ENCODE measurements around the gene C9orf43. TPM values are rescaled to one million over a fixed set of nuclear protein-coding genes. Genes with fewer than 3 reads are reported as not detected.

Gene C9orf43
- total and polyA plus RNA-seq, 2 experiments from 2014 or later, result 0.63 to 1.1 TPM

GRCh38 chr9:113468716-113469448 lies 58.3 kb downstream of the C9orf43 start:
- Mint-ChIP-seq H3K27me3 (ENCODE audit: insufficient read depth, low read depth, poor library complexity) (peaks cover 11% of the 10 kb centered on the region), H3K9me3 (0 out of 3 replicates have a peak, but pooled peaks cover 3% of the 10 kb centered on the region), H3K36me3 (ENCODE audit: low read depth) (peaks cover 5% of the 10 kb centered on the region; the same call in 1 of the 3 replicates), H3K27ac (no peak overlapping the region), H3K4me3 (no peak overlapping the region), H3K4me1 (peaks cover 18% of the 10 kb centered on the region)
- no peaks in the 10 kb centered on the region for H4K20me1 ChIP-seq (replicated peaks; ENCODE audit: insufficient read depth)
- no peak overlapping the region for H3K27ac ChIP-seq (ENCODE audit: low read depth)
- ATAC-seq (no peak), DNase-seq (ENCODE audit: low spot score) (no peak)
- TF ChIP-seq EZH2phosphoT487 (IDR thresholded peaks at IDR 0.05; ENCODE audit: unreplicated experiment) (no peak), CREB1 (CRISPR knock-in tag; IDR thresholded peaks at IDR 0.05; ENCODE audit: low read depth) (no peak), CTCF (conservative IDR thresholded peaks at IDR 0.05; ENCODE audit: low read depth in 2 of 2) (no peak), ZNF114 (CRISPR knock-in tag; IDR thresholded peaks at IDR 0.05) (no peak), ETS1 (IDR thresholded peaks at IDR 0.05) (no peak), NANOG (IDR thresholded peaks at IDR 0.05; ENCODE audit: borderline replicate concordance) (no peak), ZNF331 (CRISPR knock-in tag; IDR thresholded peaks at IDR 0.05; ENCODE audit: low read depth) (no peak), EZH2 (IDR thresholded peaks at IDR 0.05; ENCODE audit: low read depth, unreplicated experiment) (no peak), ZNF462 (CRISPR knock-in tag; IDR thresholded peaks at IDR 0.05) (no peak), JUNB (IDR thresholded peaks at IDR 0.05; ENCODE audit: unreplicated experiment) (no peak), POLR2AphosphoS5 (IDR thresholded peaks at IDR 0.05; ENCODE audit: low read depth) (no peak), STAT1 (IDR thresholded peaks at IDR 0.05; ENCODE audit: unreplicated experiment) (no peak), REST (IDR thresholded peaks at IDR 0.05; ENCODE audit: unreplicated experiment) (no peak)
- no peak overlapping the region for H3K4me2 ChIP-seq
- peaks cover 15% of the 10 kb centered on the region for H3K4me1 ChIP-seq (ENCODE audit: insufficient read depth)
- no peaks in the 10 kb centered on the region for H3F3A ChIP-seq (replicated peaks; ENCODE audit: low read depth)
- H3K36me3 ChIP-seq (ENCODE audit: insufficient read depth), result no peaks in the 10 kb centered on the region
- no peaks in the 10 kb centered on the region for H3K79me2 ChIP-seq (replicated peaks; ENCODE audit: insufficient read depth)
- no peaks in the 10 kb centered on the region for H3K9me2 ChIP-seq (ENCODE audit: insufficient read depth)
- peaks cover 13% of the 10 kb centered on the region for H3K27me3 ChIP-seq (ENCODE audit: insufficient read depth)
- H2AFZ ChIP-seq, result no peak overlapping the region
- H3K4me3 ChIP-seq, result no peak overlapping the region
